ENCODE measurements around the gene TSPAN2. TPM values are rescaled to one million over a fixed set of nuclear protein-coding genes. Genes with fewer than 3 reads are reported as not detected.

The TSPAN2 gene
- total RNA-seq, 1 donor from 2014 or later, result 5.3 TPM

DNA sequence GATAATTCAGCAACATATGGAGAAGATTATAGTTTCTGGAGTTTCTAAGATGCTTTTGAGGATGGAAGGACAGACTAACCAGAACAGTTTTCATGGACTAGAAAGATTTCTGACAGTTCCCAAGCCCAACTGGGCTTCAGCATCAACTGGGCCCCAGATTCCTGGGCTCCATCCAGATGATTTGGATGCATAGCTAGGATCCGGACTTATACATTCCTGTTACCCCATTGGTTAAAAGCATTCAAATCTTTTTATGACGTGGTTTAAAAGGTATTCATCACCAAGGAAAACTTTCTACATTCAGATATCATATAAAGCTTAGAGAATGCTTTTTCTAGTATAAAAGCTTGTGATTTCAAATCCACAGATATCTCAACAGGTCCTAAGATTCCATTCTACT is 30.0 kb downstream of the TSPAN2 start:
- H3K4me1 ChIP-seq, result peaks cover 7% of the 10 kb centered on the region
- intact Hi-C loops (cut with micrococcal nuclease), result loop anchor here (10.0 kb wide), 1 partner anchor 55 kb away; no protein-coding TSS in a partner anchor
- no peak overlapping the region for H3K27ac ChIP-seq (replicated peaks)
- no peaks in the 10 kb centered on the region for H3K9me3 ChIP-seq (replicated peaks)
- TF ChIP-seq CTCF (IDR thresholded peaks at IDR 0.05; ENCODE audit: borderline replicate concordance), result no peak
- H3K4me3 ChIP-seq, result no peak overlapping the region
- no peaks in the 10 kb centered on the region for H3K36me3 ChIP-seq
- DNase-seq, result no peak
- no peaks in the 10 kb centered on the region for H3K27me3 ChIP-seq (ENCODE audit: low read depth)

DNA sequence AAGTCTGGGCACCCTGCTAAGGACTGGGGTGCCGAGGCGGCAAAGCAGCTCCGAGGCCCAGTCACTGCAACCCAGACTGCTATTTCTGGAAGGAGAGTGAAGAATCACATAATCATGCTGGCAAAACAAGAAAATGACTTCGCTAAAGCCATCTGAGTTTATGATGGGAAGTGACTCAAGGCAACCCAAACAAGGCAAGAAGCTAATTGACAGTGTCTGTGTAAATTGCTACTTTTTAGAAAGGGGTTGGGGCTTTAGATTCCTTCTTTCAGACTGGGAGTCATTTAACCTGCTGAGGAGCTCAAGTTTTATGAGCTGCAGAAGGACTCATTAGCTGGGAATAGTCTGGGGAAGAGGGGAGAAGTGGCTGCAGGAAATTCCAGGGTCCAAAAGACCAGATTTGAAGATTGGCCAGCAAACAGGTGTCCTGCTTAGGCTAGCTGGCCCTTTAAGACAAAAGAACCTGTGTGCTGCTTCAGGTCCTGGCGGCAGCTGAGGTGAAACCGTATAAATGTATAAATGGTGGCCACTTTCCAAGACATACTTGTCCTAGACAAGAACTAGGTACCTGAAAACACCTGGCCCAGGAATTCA is 31.5 kb downstream of the TSPAN2 start:
- H3K27me3 ChIP-seq (ENCODE audit: low read depth), result no peaks in the 10 kb centered on the region
- H3K4me3 ChIP-seq, result no peak overlapping the region
- no peak overlapping the region for H3K27ac ChIP-seq (replicated peaks)
- TF ChIP-seq CTCF (IDR thresholded peaks at IDR 0.05; ENCODE audit: borderline replicate concordance), result no peak
- H3K36me3 ChIP-seq, result no peaks in the 10 kb centered on the region
- H3K9me3 ChIP-seq (replicated peaks), result no peaks in the 10 kb centered on the region
- peaks cover 7% of the 10 kb centered on the region for H3K4me1 ChIP-seq
- intact Hi-C loops (cut with micrococcal nuclease), result loop anchor here (10.0 kb wide), 1 partner anchor 57 kb away; no protein-coding TSS in a partner anchor
- DNase-seq, result no peak

DNA sequence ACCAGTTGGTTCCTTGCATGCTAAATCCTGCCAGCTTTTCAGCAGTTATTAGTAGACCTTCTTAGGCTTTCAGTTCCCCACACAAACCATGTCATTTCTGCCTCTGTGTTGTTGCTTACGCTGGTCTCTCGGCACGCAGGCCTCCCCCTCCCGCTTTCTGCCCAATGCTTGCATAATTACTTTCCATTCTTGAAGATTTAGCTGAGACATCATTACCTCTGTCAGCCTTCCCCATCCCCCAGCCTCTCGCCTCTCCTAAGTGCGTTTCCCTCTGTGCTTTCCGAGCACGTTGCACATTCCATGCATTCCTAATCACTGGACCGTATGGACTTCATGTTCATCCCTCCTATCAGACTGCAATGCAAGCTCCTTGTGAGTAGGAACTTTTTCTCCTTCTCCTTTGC is 32.9 kb downstream of the TSPAN2 start:
- intact Hi-C loops (cut with micrococcal nuclease), result loop anchor here (10.0 kb wide), 1 partner anchor 58 kb away; no protein-coding TSS in a partner anchor
- H3K27ac ChIP-seq (replicated peaks), result no peak overlapping the region

DNA sequence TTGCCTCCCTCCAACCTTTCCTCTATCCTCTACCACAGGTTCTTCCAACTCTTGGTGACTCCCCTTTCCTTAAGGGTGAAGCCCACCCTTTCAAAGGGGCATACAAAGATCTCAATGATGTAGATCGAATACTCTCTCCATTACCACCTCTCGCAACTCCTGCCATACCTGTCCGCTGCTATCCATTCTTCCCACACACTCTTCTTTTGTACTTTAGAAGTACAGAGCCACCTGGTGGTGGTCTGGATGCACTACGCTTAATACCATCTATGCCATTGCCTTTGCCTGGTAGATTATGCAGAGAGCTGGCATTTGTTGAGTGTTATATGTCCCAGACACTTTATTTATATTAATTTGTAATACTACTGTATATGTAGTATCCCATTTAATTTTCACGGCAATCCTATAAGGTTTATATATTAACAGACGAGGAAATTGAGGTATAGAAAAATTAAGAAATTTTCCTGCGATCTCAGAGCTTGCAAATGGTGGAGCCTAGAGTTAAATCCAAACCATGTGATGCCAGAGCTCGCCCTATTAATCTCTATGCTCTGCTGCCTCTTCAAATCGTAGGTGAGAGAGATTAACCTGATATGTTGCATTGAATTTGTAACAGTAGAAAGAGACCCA is 36.7 kb downstream of the TSPAN2 start:
- Histone ChIP-seq H3K4me3 (no peak overlapping the region), H3K36me3 (no peaks in the 10 kb centered on the region), H3K27ac (replicated peaks) (no peak overlapping the region), H3K27me3 (ENCODE audit: low read depth) (no peaks in the 10 kb centered on the region), H3K9me3 (replicated peaks) (no peaks in the 10 kb centered on the region), H3K4me1 (no peaks in the 10 kb centered on the region)
- intact Hi-C loops (cut with micrococcal nuclease), result loop anchor here (10.0 kb wide), 1 partner anchor 62 kb away; no protein-coding TSS in a partner anchor
- DNase-seq, result peak; percentile 29
- peak; percentile 87 for TF ChIP-seq CTCF (IDR thresholded peaks at IDR 0.05; ENCODE audit: borderline replicate concordance)

More for the DNA sequence above, 32.9 kb downstream of the TSPAN2 start:
- Histone ChIP-seq H3K36me3 (no peaks in the 10 kb centered on the region), H3K4me1 (no peaks in the 10 kb centered on the region), H3K4me3 (no peak overlapping the region), H3K9me3 (replicated peaks) (no peaks in the 10 kb centered on the region), H3K27me3 (ENCODE audit: low read depth) (no peaks in the 10 kb centered on the region)
- no peak for TF ChIP-seq CTCF (IDR thresholded peaks at IDR 0.05; ENCODE audit: borderline replicate concordance)
- no peak for DNase-seq

- Histone ChIP-seq H3K4me3 (no peak overlapping the region), H3K4me1 (no peaks in the 10 kb centered on the region), H3K27ac (replicated peaks) (no peak overlapping the region), H3K27me3 (ENCODE audit: low read depth) (no peaks in the 10 kb centered on the region), H3K9me3 (replicated peaks) (no peaks in the 10 kb centered on the region), H3K36me3 (no peaks in the 10 kb centered on the region)
- no peak for TF ChIP-seq CTCF (IDR thresholded peaks at IDR 0.05; ENCODE audit: borderline replicate concordance)
- intact Hi-C loops (cut with micrococcal nuclease), result loop anchor here (10.0 kb wide), 1 partner anchor 63 kb away; no protein-coding TSS in a partner anchor
- no peak for DNase-seq
These were observed 37.5 kb downstream of the TSPAN2 start for GRCh38 chr1:115051850-115052249.

Data from left ventricle myocardium inferior (tissue), 1 donor.